Measurements from ENCODE around the gene CCRL2.

DNA sequence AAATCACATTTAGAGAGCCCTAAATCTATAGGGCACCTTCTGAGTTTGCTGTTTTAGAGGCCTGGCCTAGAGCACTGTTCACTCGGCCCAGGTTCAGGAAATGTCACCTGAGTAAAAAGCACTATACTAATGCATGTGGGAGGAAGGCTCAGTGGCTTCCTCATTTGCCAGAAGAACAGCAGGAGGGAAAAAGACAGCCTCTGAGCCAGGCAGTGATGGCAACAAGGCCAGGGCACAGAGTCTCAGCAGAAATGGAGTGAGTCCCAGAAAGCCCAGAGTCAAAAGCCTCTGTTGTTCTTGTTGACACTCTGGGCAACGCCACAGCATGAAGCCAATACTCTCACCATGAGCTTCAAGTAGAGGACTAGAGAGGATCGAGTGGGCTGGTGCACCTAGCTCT, 31.8 kb downstream of the CCRL2 start:
- TF ChIP-seq EZH2phosphoT487 (IDR thresholded peaks at IDR 0.05; ENCODE audit: low read length), result no peak
- TF ChIP-seq, protein P1, sequence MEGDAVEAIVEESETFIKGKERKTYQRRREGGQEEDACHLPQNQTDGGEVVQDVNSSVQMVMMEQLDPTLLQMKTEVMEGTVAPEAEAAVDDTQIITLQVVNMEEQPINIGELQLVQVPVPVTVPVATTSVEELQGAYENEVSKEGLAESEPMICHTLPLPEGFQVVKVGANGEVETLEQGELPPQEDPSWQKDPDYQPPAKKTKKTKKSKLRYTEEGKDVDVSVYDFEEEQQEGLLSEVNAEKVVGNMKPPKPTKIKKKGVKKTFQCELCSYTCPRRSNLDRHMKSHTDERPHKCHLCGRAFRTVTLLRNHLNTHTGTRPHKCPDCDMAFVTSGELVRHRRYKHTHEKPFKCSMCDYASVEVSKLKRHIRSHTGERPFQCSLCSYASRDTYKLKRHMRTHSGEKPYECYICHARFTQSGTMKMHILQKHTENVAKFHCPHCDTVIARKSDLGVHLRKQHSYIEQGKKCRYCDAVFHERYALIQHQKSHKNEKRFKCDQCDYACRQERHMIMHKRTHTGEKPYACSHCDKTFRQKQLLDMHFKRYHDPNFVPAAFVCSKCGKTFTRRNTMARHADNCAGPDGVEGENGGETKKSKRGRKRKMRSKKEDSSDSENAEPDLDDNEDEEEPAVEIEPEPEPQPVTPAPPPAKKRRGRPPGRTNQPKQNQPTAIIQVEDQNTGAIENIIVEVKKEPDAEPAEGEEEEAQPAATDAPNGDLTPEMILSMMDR (IDR thresholded peaks at IDR 0.05; ENCODE audit: low read length), result no peak
- TF ChIP-seq EZH2 (optimal IDR thresholded peaks at IDR 0.05; ENCODE audit: low read depth, low read length), result no peak
